ENCODE results near the gene IL16. TPM values are rescaled to one million over a fixed set of nuclear protein-coding genes. Genes with fewer than 3 reads are reported as not detected.

IL16 gene
- total RNA-seq, 4 donors from 2014 or later, result 8.2 to 19.9 (median 13.7) TPM

GRCh38 chr15:81335631-81336030 lies 139.0 kb downstream of the IL16 start:
- 90% methylated on average over 4 of the region's 4 CpGs for WGBS
- H3K4me1 ChIP-seq, result peaks cover 10% of the 10 kb centered on the region

DNA sequence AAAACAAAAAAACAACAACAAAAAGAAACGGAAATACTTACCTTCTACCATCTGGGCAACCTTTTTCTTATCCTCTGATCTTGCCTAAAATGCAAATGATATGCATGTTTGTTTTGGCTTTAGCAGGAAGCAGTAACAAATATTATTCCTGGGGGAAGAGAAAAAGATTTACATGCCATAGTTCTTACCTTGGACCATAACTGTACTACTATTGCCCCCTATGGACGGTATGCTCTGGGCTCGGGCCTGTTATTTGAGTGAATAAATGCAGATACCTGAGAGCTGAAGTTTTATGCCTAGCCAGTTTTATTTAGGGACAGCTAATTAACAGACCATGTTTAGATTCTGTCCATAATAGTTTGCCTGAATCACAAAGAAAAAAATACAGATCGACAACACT lies 139.9 kb downstream of the IL16 start:
- Histone ChIP-seq H3K27me3 (no peaks in the 10 kb centered on the region), H3K27ac (no peak overlapping the region), H3K9me3 (no peaks in the 10 kb centered on the region), H3K4me1 (peaks cover 10% of the 10 kb centered on the region), H3K4me3 (no peak overlapping the region), H3K36me3 (no peaks in the 10 kb centered on the region)
- no peak for DNase-seq (ENCODE audit: low spot score in 2 of 2)
- 80% methylated on average over 4 of the region's 4 CpGs for WGBS
- TF ChIP-seq POLR2AphosphoS5 (IDR thresholded peaks at IDR 0.05) (no peak), EP300 (IDR thresholded peaks at IDR 0.05) (no peak), POLR2A (IDR thresholded peaks at IDR 0.05) (no peak)
- TF ChIP-seq, protein P1, sequence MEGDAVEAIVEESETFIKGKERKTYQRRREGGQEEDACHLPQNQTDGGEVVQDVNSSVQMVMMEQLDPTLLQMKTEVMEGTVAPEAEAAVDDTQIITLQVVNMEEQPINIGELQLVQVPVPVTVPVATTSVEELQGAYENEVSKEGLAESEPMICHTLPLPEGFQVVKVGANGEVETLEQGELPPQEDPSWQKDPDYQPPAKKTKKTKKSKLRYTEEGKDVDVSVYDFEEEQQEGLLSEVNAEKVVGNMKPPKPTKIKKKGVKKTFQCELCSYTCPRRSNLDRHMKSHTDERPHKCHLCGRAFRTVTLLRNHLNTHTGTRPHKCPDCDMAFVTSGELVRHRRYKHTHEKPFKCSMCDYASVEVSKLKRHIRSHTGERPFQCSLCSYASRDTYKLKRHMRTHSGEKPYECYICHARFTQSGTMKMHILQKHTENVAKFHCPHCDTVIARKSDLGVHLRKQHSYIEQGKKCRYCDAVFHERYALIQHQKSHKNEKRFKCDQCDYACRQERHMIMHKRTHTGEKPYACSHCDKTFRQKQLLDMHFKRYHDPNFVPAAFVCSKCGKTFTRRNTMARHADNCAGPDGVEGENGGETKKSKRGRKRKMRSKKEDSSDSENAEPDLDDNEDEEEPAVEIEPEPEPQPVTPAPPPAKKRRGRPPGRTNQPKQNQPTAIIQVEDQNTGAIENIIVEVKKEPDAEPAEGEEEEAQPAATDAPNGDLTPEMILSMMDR (IDR thresholded peaks at IDR 0.05), result no peak

More at GRCh38 chr15:81335631-81336030, 139.0 kb downstream of the IL16 start:
- no peak for DNase-seq (ENCODE audit: low spot score in 2 of 2)
- no peaks in the 10 kb centered on the region for H3K36me3 ChIP-seq
- H3K4me3 ChIP-seq, result no peak overlapping the region
- H3K27me3 ChIP-seq, result no peaks in the 10 kb centered on the region
- TF ChIP-seq, protein P1 (IDR thresholded peaks at IDR 0.05), result no peak
- no peak for TF ChIP-seq EP300 (IDR thresholded peaks at IDR 0.05)
- TF ChIP-seq POLR2A (IDR thresholded peaks at IDR 0.05), result no peak
- no peak for TF ChIP-seq POLR2AphosphoS5 (IDR thresholded peaks at IDR 0.05)
- H3K27ac ChIP-seq, result no peak overlapping the region
- no peaks in the 10 kb centered on the region for H3K9me3 ChIP-seq

DNA sequence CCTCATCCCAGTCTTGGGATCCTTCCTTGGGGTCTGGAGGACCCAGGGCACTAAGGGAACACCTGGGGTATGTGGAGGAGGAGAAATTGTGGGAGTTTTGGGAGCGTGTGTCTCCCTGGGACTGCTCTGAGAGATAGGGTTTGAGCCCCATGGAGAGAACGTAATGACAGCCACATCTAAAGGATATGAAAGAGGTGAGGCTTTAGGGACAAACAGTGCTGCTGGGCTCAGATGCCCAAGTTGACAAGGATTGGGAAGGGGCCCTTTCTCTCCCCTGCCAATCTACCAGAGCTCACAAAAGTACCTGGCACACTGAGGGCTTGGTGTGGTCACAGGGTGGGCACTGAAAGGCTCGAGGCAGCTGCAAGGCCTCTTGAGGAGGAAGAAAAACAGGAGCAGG lies 140.6 kb downstream of the IL16 start:
- no peak for DNase-seq (ENCODE audit: low spot score in 2 of 2)
- H3K4me1 ChIP-seq, result peaks cover 10% of the 10 kb centered on the region
- 86% methylated on average over 3 of the region's 3 CpGs for WGBS
- TF ChIP-seq POLR2AphosphoS5 (IDR thresholded peaks at IDR 0.05) (no peak), POLR2A (IDR thresholded peaks at IDR 0.05) (no peak), EP300 (IDR thresholded peaks at IDR 0.05) (no peak)
- TF ChIP-seq, protein P1 (IDR thresholded peaks at IDR 0.05), result no peak
- no peaks in the 10 kb centered on the region for H3K36me3 ChIP-seq
- H3K4me3 ChIP-seq, result no peak overlapping the region
- no peak overlapping the region for H3K27ac ChIP-seq
- H3K9me3 ChIP-seq, result no peaks in the 10 kb centered on the region
- H3K27me3 ChIP-seq, result no peaks in the 10 kb centered on the region

DNA sequence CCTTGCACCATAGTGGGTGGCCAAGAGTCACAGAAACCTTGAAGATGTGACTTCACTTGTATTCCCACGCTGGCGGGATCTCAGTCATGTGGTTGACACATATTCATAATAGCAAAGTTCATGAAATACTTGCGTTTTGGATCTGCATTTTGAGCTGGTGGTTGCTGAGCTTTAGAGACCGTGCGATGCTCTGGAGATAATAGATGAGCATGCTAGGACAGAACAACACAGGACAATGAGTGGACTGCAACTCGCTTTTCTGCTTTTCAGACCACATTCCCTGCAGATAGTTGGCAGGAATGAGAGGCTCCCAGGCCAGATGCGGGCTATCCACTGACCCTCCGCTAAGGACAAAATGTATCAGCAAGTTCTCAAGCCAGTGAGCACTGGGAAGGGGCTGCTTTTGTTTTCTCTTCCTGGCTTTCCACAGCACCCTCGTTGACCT lies 141.1 kb downstream of the IL16 start:
- H3K27me3 ChIP-seq, result no peaks in the 10 kb centered on the region
- H3K4me1 ChIP-seq, result peaks cover 10% of the 10 kb centered on the region
- H3K36me3 ChIP-seq, result no peaks in the 10 kb centered on the region
- H3K4me3 ChIP-seq, result no peak overlapping the region
- no peaks in the 10 kb centered on the region for H3K9me3 ChIP-seq
- TF ChIP-seq POLR2A (IDR thresholded peaks at IDR 0.05) (no peak), EP300 (IDR thresholded peaks at IDR 0.05) (no peak), POLR2AphosphoS5 (IDR thresholded peaks at IDR 0.05) (no peak)
- TF ChIP-seq, protein P1 (IDR thresholded peaks at IDR 0.05), result no peak
- WGBS, result 63% methylated on average over 9 of the region's 9 CpGs
- H3K27ac ChIP-seq, result peak overlapping the region; percentile 52
- DNase-seq (ENCODE audit: low spot score in 2 of 2), result no peak

GRCh38 chr15:81338170-81339007 lies 141.7 kb downstream of the IL16 start:
- no peaks in the 10 kb centered on the region for H3K36me3 ChIP-seq
- DNase-seq (ENCODE audit: low spot score in 2 of 2), result peak in 1 of 2 donors; percentile 82
- 39% methylated on average over 8 of the region's 8 CpGs for WGBS
- peaks cover 10% of the 10 kb centered on the region for H3K4me1 ChIP-seq
- no peak overlapping the region for H3K4me3 ChIP-seq
- peak overlapping the region; percentile 52 for H3K27ac ChIP-seq
- TF ChIP-seq EP300 (IDR thresholded peaks at IDR 0.05), result no peak
- no peak for TF ChIP-seq POLR2A (IDR thresholded peaks at IDR 0.05)
- peak in 2 of 3 donors; percentile 63 for TF ChIP-seq POLR2AphosphoS5 (IDR thresholded peaks at IDR 0.05)
- no peaks in the 10 kb centered on the region for H3K27me3 ChIP-seq
- H3K9me3 ChIP-seq, result no peaks in the 10 kb centered on the region
